Suprapubic skin (tissue), 4 donors: Measurements from ENCODE around the gene MSANTD2. TPM values are rescaled to one million over a fixed set of nuclear protein-coding genes. Genes with fewer than 3 reads are reported as not detected.

Experiments
- DNase-seq, 2 donors: peaks; one replicate each; pipeline ENCODE4 v3.0.0-alpha.2; 2019; ENCODE audit warnings: low spot score in 2 of 2
- H3K27ac ChIP-seq: fragments of 200-600 bp; sonication (generic); one replicate; pipeline ENCODE4 v1.5.1; 2019
- H3K27me3 ChIP-seq: fragments of 200-600 bp; sonication (generic); one replicate; pipeline ENCODE4 v1.5.1; 2019
- H3K36me3 ChIP-seq: fragments of 200-600 bp; sonication (generic); one replicate; pipeline ENCODE4 v1.5.1; 2019
- H3K4me1 ChIP-seq: fragments of 200-600 bp; sonication (generic); one replicate; pipeline ENCODE4 v1.5.1; 2019
- H3K4me3 ChIP-seq: fragments of 200-600 bp; sonication (generic); one replicate; pipeline ENCODE4 v1.5.1; 2019; ENCODE audit warnings: mild to moderate bottlenecking
- H3K9me3 ChIP-seq: fragments of 200-600 bp; sonication (generic); one replicate; pipeline ENCODE4 v1.5.1; 2019
- CTCF ChIP-seq, 2 donors: fragments of 200-600 bp in 1 of 2; fragments of 450-650 bp in 1 of 2; sonication (generic) in 1 of 2; IDR thresholded peaks; one replicate each; pipeline ENCODE4 v1.5.1; 2016 to 2019; ENCODE audit warnings: antibody characterized with exemption in 2 of 2, mild to moderate bottlenecking in 1 of 2, moderate library complexity in 1 of 2
- EP300 ChIP-seq: sonication (generic); formaldehyde crosslinking; IDR thresholded peaks from one replicate; pipeline ENCODE4 v1.6.1; 2017; ENCODE audit warnings: antibody characterized with exemption
- POLR2A ChIP-seq, 2 donors: fragments of 450-650 bp; IDR thresholded peaks; one replicate each; pipeline ENCODE4 v1.6.1; 2017; ENCODE audit warnings: antibody characterized with exemption in 2 of 2, mild to moderate bottlenecking in 2 of 2, moderate library complexity in 2 of 2
- POLR2AphosphoS5 ChIP-seq, 3 donors: sonication (generic); formaldehyde crosslinking; IDR thresholded peaks; one replicate each; pipeline ENCODE4 v1.6.1; 2017; ENCODE audit warnings: antibody characterized with exemption in 3 of 3
- WGBS: methylation state at CpG from one replicate; pipeline ENCODE4 v1.1.5; 2018; 5-methylcytosine and 5-hydroxymethylcytosine counted together
- total RNA-seq, 4 donors: library from RNA; depleted of rRNA; stranded (reverse); fragments of >200 nt; gene quantifications; one replicate each; pipeline ENCODE4 v1.1.0, GENCODE V29; 2016

The MSANTD2 gene
- total RNA-seq, 4 donors from 2014 or later: 5.5 to 42.5 (median 11.7) TPM

- TF ChIP-seq EP300: no peak
- no peak for TF ChIP-seq CTCF (IDR thresholded peaks at IDR 0.05)
- no peak for TF ChIP-seq POLR2AphosphoS5 (IDR thresholded peaks at IDR 0.05)
- no peak for TF ChIP-seq POLR2A (IDR thresholded peaks at IDR 0.05)
- 64% methylated on average over 6 of the region's 6 CpGs for WGBS
Observed at GRCh38 chr11:124821995-124822730, 22.0 kb upstream of the MSANTD2 start.

GRCh38 chr11:124817036-124817435, 16.8 kb upstream of the MSANTD2 start:
- no peak for DNase-seq
- TF ChIP-seq POLR2A (IDR thresholded peaks at IDR 0.05): no peak
- no peak for TF ChIP-seq CTCF (IDR thresholded peaks at IDR 0.05)
- no peak for TF ChIP-seq POLR2AphosphoS5 (IDR thresholded peaks at IDR 0.05)
- no peak for TF ChIP-seq EP300
- no peak overlapping the region for H3K4me3 ChIP-seq
- no peaks in the 10 kb centered on the region for H3K4me1 ChIP-seq
- H3K27ac ChIP-seq: no peak overlapping the region
- no peaks in the 10 kb centered on the region for H3K36me3 ChIP-seq
- 92% methylated on average over 3 of the region's 3 CpGs for WGBS
- H3K27me3 ChIP-seq: peaks cover 18% of the 10 kb centered on the region
- H3K9me3 ChIP-seq: no peaks in the 10 kb centered on the region

More at GRCh38 chr11:124821995-124822730, 22.0 kb upstream of the MSANTD2 start:
- Histone ChIP-seq H3K4me1 (no peaks in the 10 kb centered on the region), H3K27ac (no peak overlapping the region), H3K36me3 (no peaks in the 10 kb centered on the region), H3K9me3 (no peaks in the 10 kb centered on the region), H3K4me3 (no peak overlapping the region), H3K27me3 (peaks cover 22% of the 10 kb centered on the region)
- no peak for DNase-seq

GRCh38 chr11:124814739-124815138, 14.5 kb upstream of the MSANTD2 start:
- 85% methylated on average over 1 of the region's 1 CpG for WGBS
- peaks cover 18% of the 10 kb centered on the region for H3K27me3 ChIP-seq
- TF ChIP-seq EP300: no peak
- TF ChIP-seq POLR2AphosphoS5 (IDR thresholded peaks at IDR 0.05): no peak
- no peak for TF ChIP-seq POLR2A (IDR thresholded peaks at IDR 0.05)
- no peak for TF ChIP-seq CTCF (IDR thresholded peaks at IDR 0.05)
- no peak overlapping the region for H3K27ac ChIP-seq
- no peaks in the 10 kb centered on the region for H3K4me1 ChIP-seq
- H3K4me3 ChIP-seq: no peak overlapping the region
- H3K9me3 ChIP-seq: no peaks in the 10 kb centered on the region
- H3K36me3 ChIP-seq: no peaks in the 10 kb centered on the region
- DNase-seq: no peak

GRCh38 chr11:124812876-124813275, 12.7 kb upstream of the MSANTD2 start:
- Histone ChIP-seq H3K4me3 (no peak overlapping the region), H3K36me3 (no peaks in the 10 kb centered on the region), H3K27me3 (peaks cover 10% of the 10 kb centered on the region), H3K9me3 (no peaks in the 10 kb centered on the region), H3K27ac (no peak overlapping the region), H3K4me1 (no peaks in the 10 kb centered on the region)
- no peak for TF ChIP-seq EP300
- WGBS: 14% methylated on average over 1 of the region's 1 CpG
- DNase-seq: no peak

GRCh38 chr11:124811399-124812125, 11.4 kb upstream of the MSANTD2 start:
- no peaks in the 10 kb centered on the region for H3K4me1 ChIP-seq
- TF ChIP-seq EP300: no peak
- no peak for TF ChIP-seq CTCF (IDR thresholded peaks at IDR 0.05)
- no peak for TF ChIP-seq POLR2AphosphoS5 (IDR thresholded peaks at IDR 0.05)
- TF ChIP-seq POLR2A (IDR thresholded peaks at IDR 0.05): no peak
- no peak overlapping the region for H3K27ac ChIP-seq
- H3K4me3 ChIP-seq: no peak overlapping the region
- H3K27me3 ChIP-seq: no peaks in the 10 kb centered on the region
- H3K9me3 ChIP-seq: no peaks in the 10 kb centered on the region
- H3K36me3 ChIP-seq: no peaks in the 10 kb centered on the region
- WGBS: 77% methylated on average over 10 of the region's 10 CpGs
- no peak for DNase-seq
